HepG2 (cell line): ENCODE results near the gene IGDCC3. TPM values are rescaled to one million over a fixed set of nuclear protein-coding genes. Genes with fewer than 3 reads are reported as not detected.

Source experiments
- DNMT3B ChIP-seq: conservative IDR thresholded peaks from 2 replicates; pipeline ENCODE4 v1.6.1; 2016; ENCODE audit warnings: missing biosample characterization, control low read depth
- E2F5 ChIP-seq: sonication (generic); formaldehyde crosslinking; conservative IDR thresholded peaks from 2 replicates; pipeline ENCODE4 v1.4.0; 2020; ENCODE audit warnings: missing genetic modification reagents
- FOSL2 ChIP-seq: sonication (generic); formaldehyde crosslinking; IDR thresholded peaks from 2 replicates; pipeline ENCODE4 v1.4.0; 2020; ENCODE audit warnings: missing genetic modification reagents
- NKX3-1 ChIP-seq: sonication (generic); formaldehyde crosslinking; IDR thresholded peaks from 2 replicates; pipeline ENCODE4 v1.5.0; 2020; ENCODE audit warnings: missing genetic modification reagents
- PAXIP1 ChIP-seq: sonication (generic); formaldehyde crosslinking; conservative IDR thresholded peaks from 2 replicates; pipeline ENCODE4 v1.4.0; 2020; ENCODE audit warnings: mild to moderate bottlenecking, missing genetic modification reagents, moderate library complexity
- SALL1 ChIP-seq: sonication (generic); formaldehyde crosslinking; IDR thresholded peaks from 2 replicates; pipeline ENCODE4 v1.8.0; 2022; ENCODE audit warnings: mild to moderate bottlenecking, missing genetic modification reagents
- ZBTB7A ChIP-seq: sonication (generic); formaldehyde crosslinking; IDR thresholded peaks from 2 replicates; pipeline ENCODE4 v1.8.0; 2022; ENCODE audit warnings: mild to moderate bottlenecking, missing genetic modification reagents
- ZNF382 ChIP-seq: sonication (generic); formaldehyde crosslinking; IDR thresholded peaks from 2 replicates; pipeline ENCODE4 v1.5.0; 2020; ENCODE audit warnings: missing genetic modification reagents, mild to moderate bottlenecking, borderline replicate concordance
- ZNF614 ChIP-seq: IDR thresholded peaks from 2 replicates; pipeline ENCODE4 v1.6.1; 2018; ENCODE audit warnings: missing biosample characterization, missing genetic modification reagents, inconsistent platforms, borderline replicate concordance
- ZNF646 ChIP-seq: sonication (generic); formaldehyde crosslinking; IDR thresholded peaks from 2 replicates; pipeline ENCODE4 v1.9.0; 2021; ENCODE audit warnings: mild to moderate bottlenecking, missing genetic modification reagents
- ZNF687 ChIP-seq: sonication (generic); formaldehyde crosslinking; IDR thresholded peaks from 2 replicates; pipeline ENCODE4 v1.5.1; 2020; ENCODE audit warnings: mild to moderate bottlenecking, missing genetic modification reagents, moderate library complexity
- ZNF883 ChIP-seq: sonication (generic); formaldehyde crosslinking; IDR thresholded peaks from 2 replicates; pipeline ENCODE4 v1.5.1; 2020; ENCODE audit warnings: mild to moderate bottlenecking, missing genetic modification reagents; ENCODE audit errors: not compliant biosample characterization
- ZNF891 ChIP-seq: sonication (generic); formaldehyde crosslinking; IDR thresholded peaks from 2 replicates; pipeline ENCODE4 v1.5.0; 2020; ENCODE audit warnings: mild to moderate bottlenecking, missing genetic modification reagents
- polyA plus RNA-seq, 8 experiments: library from polyadenylated mRNA; depleted of rRNA in 3 of 8; stranded (reverse) in 7 of 8; unstranded in 1 of 8; fragments of >200 nt; fragmentation: Illumina TruSeq in 4 of 8; extraction: Trizol in 4 of 8; gene quantifications; 2 replicates each; pipeline versions ENCODE4 v1.2.1 to v1.2.3, GENCODE V29; 2011 to 2016; ENCODE audit warnings: low read depth in 4 of 8, missing spikeins in 1 of 8, mixed read lengths in 1 of 8; ENCODE audit not compliant: insufficient read depth in 1 of 8
- total RNA-seq, 5 experiments: library from RNA; depleted of rRNA; stranded (reverse); fragments of >200 nt; fragmentation: Illumina TruSeq; extraction: Trizol; gene quantifications; 2 replicates each; pipeline ENCODE4 v1.2.3, GENCODE V29; 2016; ENCODE audit warnings: low read depth in 1 of 5

The IGDCC3 gene
- total and polyA plus RNA-seq, 2 of the 13 experiments (the other 11 are each of a cell fraction or from before 2014, with no cell fraction given), result 30.1 to 51.8 TPM

- TF ChIP-seq ZNF646 (CRISPR knock-in tag) (no peak), ZBTB7A (0 out of 2 replicates have a peak, but pooled peaks have one; percentile 24), SALL1 (CRISPR knock-in tag) (peak; percentile 18; the same call in 1 of the 2 replicates), ZNF614 (CRISPR knock-in tag) (no peak), ZNF382 (CRISPR knock-in tag) (no peak), NKX3-1 (CRISPR knock-in tag) (no peak), FOSL2 (CRISPR knock-in tag) (0 out of 2 replicates have a peak, but pooled peaks have one; percentile 8), ZNF883 (CRISPR knock-in tag) (no peak), PAXIP1 (CRISPR knock-in tag) (0 out of 2 replicates have a peak, but pooled peaks have one; percentile 14), ZNF891 (CRISPR knock-in tag) (no peak), E2F5 (CRISPR knock-in tag) (no peak), DNMT3B (CRISPR knock-in tag) (0 out of 2 replicates have a peak, but pooled peaks have one; percentile 34), ZNF687 (CRISPR knock-in tag) (peak; percentile 41; the same call in 1 of the 2 replicates)
These were observed 37.2 kb upstream of the IGDCC3 start (continued) for GRCh38 chr15:65414841-65415621.
